HepG2 (cell line): ENCODE measurements around the gene TMCC2. TPM values are rescaled to one million over a fixed set of nuclear protein-coding genes. Genes with fewer than 3 reads are reported as not detected.

Experiments used
- ATAC-seq: fragments of 200-7000 bp; cut with Tn5 transposase; 3 replicates; pipeline ENCODE4 v1.9.1; 2020; ENCODE audit warnings: mild to moderate bottlenecking, moderate library complexity
- BruUV-seq: library from RNA; stranded (reverse); fragments of 400-500 nt; replicated peaks from 2 replicates; lab custom pipeline; 2021; lab: Mats Ljungman, UMichigan
- CTCF ChIA-PET: fragments of 300-600 bp; formaldehyde crosslinking; extraction: SDS; loops from one replicate; lab custom pipeline; 2021; ENCODE audit warnings: low total read pairs, inconsistent platforms, low intra/inter-chr PET ratio; lab: Yijun Ruan, JAX
- POLR2A ChIA-PET: fragments of 350-600 bp; sonication (Branson Sonifier 250); formaldehyde crosslinking; loops from one replicate; lab custom pipeline; 2020; ENCODE audit warnings: antibody characterized with exemption, inconsistent platforms; lab: Yijun Ruan, JAX
- DNase-seq: peaks from one replicate; pipeline ENCODE4 v3.0.0-alpha.2; 2015; ENCODE audit warnings: low spot score
- FAIRE-seq: peaks from 3 replicates; lab custom pipeline; 2011; peaks lifted over from hg19 to GRCh38; lab: Jason Lieb, UNC
- H2AFZ ChIP-seq: one replicate; pipeline ENCODE4 v1.6.1; 2011; ENCODE audit warnings: low read length, inconsistent platforms
- H3K27ac ChIP-seq: fragments of 300-600 bp; 3 replicates; pipeline ENCODE4 v1.8.0; 2011; ENCODE audit warnings: mixed run types, mild to moderate bottlenecking, mixed read lengths, low read length, inconsistent platforms; ENCODE audit not compliant: insufficient read depth; ENCODE audit errors: extremely low read length
- H3K27me3 ChIP-seq, 2 experiments: fragments of 200-600 bp in 1 of 2; 2 replicates in 1 of 2; 3 replicates in 1 of 2; pipeline versions ENCODE4 v1.6.0 to v1.8.0; 2011; ENCODE audit warnings: low read length in 2 of 2, mild to moderate bottlenecking in 2 of 2, moderate library complexity in 2 of 2, inconsistent platforms in 1 of 2; ENCODE audit not compliant: insufficient read depth in 2 of 2, control insufficient read depth in 1 of 2
- H3K36me3 ChIP-seq, 2 experiments: fragments of 200-600 bp in 1 of 2; replicated peaks in 1 of 2; 2 replicates in 1 of 2; 3 replicates in 1 of 2; pipeline versions ENCODE4 v1.5.1 to v1.8.0; 2011; ENCODE audit warnings: low read length in 2 of 2, inconsistent platforms in 1 of 2; ENCODE audit not compliant: insufficient read depth in 2 of 2, control insufficient read depth in 1 of 2
- H3K4me1 ChIP-seq: 2 replicates; pipeline ENCODE4 v1.5.1; 2012; ENCODE audit warnings: low read length, inconsistent platforms; ENCODE audit not compliant: insufficient read depth
- H3K4me2 ChIP-seq: 2 replicates; pipeline ENCODE4 v1.6.0; 2011; ENCODE audit warnings: low read depth, low read length, inconsistent platforms
- H3K4me3 ChIP-seq, 3 experiments: fragments of 200-600 bp in 1 of 3; sonication (generic), shearing (Covaris generic) in 1 of 3; replicated peaks in 1 of 3; 2 replicates each; pipeline ENCODE4 v1.5.1; 2011 to 2016; ENCODE audit warnings: low read length in 3 of 3, inconsistent platforms in 2 of 3, low read depth in 2 of 3, mild to moderate bottlenecking in 2 of 3, control low read depth in 1 of 3, mixed read lengths in 1 of 3; ENCODE audit not compliant: insufficient read depth in 1 of 3
- H3K79me2 ChIP-seq: one replicate; pipeline ENCODE4 v1.6.1; 2011; ENCODE audit warnings: low read length, inconsistent platforms; ENCODE audit not compliant: insufficient read depth
- H3K9ac ChIP-seq: 2 replicates; pipeline ENCODE4 v1.6.0; 2011; ENCODE audit warnings: mild to moderate bottlenecking, low read depth, low read length, inconsistent platforms; ENCODE audit not compliant: insufficient read depth
- H3K9me3 ChIP-seq: 2 replicates; pipeline ENCODE4 v1.5.1; 2012; ENCODE audit warnings: mild to moderate bottlenecking, low read length
- H4K20me1 ChIP-seq: 2 replicates; pipeline ENCODE4 v1.6.0; 2011; ENCODE audit warnings: inconsistent platforms, mild to moderate bottlenecking, low read length, moderate library complexity; ENCODE audit not compliant: insufficient read depth
- HMG20A ChIP-seq: IDR thresholded peaks from 2 replicates; pipeline ENCODE4 v1.6.1; 2016; ENCODE audit warnings: borderline replicate concordance
- HNRNPL ChIP-seq: fragments of 200-400 bp; formaldehyde crosslinking; IDR thresholded peaks from 2 replicates; pipeline ENCODE4 v1.6.1; 2017; ENCODE audit warnings: mild to moderate bottlenecking, low read depth, low read length
- KAT7 ChIP-seq: IDR thresholded peaks from 2 replicates; pipeline ENCODE4 v1.6.1; 2018; ENCODE audit warnings: borderline replicate concordance, missing compliant biosample characterization
- REPIN1 ChIP-seq: sonication (generic); formaldehyde crosslinking; IDR thresholded peaks from 2 replicates; pipeline ENCODE4 v1.8.0; 2022; ENCODE audit warnings: missing genetic modification reagents, low read depth, mild to moderate bottlenecking, borderline replicate concordance
- RFXAP ChIP-seq: sonication (generic); formaldehyde crosslinking; IDR thresholded peaks from 2 replicates; pipeline ENCODE4 v1.4.0; 2020; ENCODE audit warnings: missing genetic modification reagents, borderline replicate concordance
- U2AF1 ChIP-seq: fragments of 200-400 bp; formaldehyde crosslinking; optimal IDR thresholded peaks from 2 replicates; pipeline ENCODE3; 2017; ENCODE audit warnings: mild to moderate bottlenecking, low read depth, low read length
- ZNF513 ChIP-seq: sonication (generic); formaldehyde crosslinking; conservative IDR thresholded peaks from 2 replicates; pipeline ENCODE4 v1.5.0; 2020; ENCODE audit warnings: missing genetic modification reagents
- WGBS: methylation state at CpG from one replicate; pipeline ENCODE4 v1.1.6; 2017; ENCODE audit warnings: low lambda C conversion rate; 5-methylcytosine and 5-hydroxymethylcytosine counted together
- in situ Hi-C: cut with HindIII; loops from 2 replicates; pipeline ENCODE4 v1.10.0; 2017; ENCODE audit warnings: low pct_unique_long_range_greater_than_20kb; ENCODE audit not compliant: extremely low pct_ligation_motif_present
- intact Hi-C: fragments of 100-400 bp; cut with micrococcal nuclease; formaldehyde crosslinking; loops from one replicate; pipeline ENCODE4 v1.10.0; 2022; ENCODE audit not compliant: unreplicated experiment
- polyA plus RNA-seq, 8 experiments: library from polyadenylated mRNA; depleted of rRNA in 3 of 8; stranded (reverse) in 7 of 8; unstranded in 1 of 8; fragments of >200 nt; fragmentation: Illumina TruSeq in 4 of 8; extraction: Trizol in 4 of 8; gene quantifications; 2 replicates each; pipeline versions ENCODE4 v1.2.1 to v1.2.3, GENCODE V29; 2011 to 2016; ENCODE audit warnings: low read depth in 4 of 8, missing spikeins in 1 of 8, mixed read lengths in 1 of 8; ENCODE audit not compliant: insufficient read depth in 1 of 8
- total RNA-seq, 5 experiments: library from RNA; depleted of rRNA; stranded (reverse); fragments of >200 nt; fragmentation: Illumina TruSeq; extraction: Trizol; gene quantifications; 2 replicates each; pipeline ENCODE4 v1.2.3, GENCODE V29; 2016; ENCODE audit warnings: low read depth in 1 of 5

The TMCC2 gene
- total and polyA plus RNA-seq, 2 of the 13 experiments (the other 11 are each of a cell fraction or from before 2014, with no cell fraction given): 0.12 to 0.24 TPM

GRCh38 chr1:205275133-205275532 lies 47.4 kb downstream of the TMCC2 start:
- Histone ChIP-seq H3K4me3 (no peak overlapping the region), H3K9ac (no peak overlapping the region), H3K79me2 (no peaks in the 10 kb centered on the region), H4K20me1 (no peaks in the 10 kb centered on the region), H2AFZ (no peak overlapping the region), H3K27me3 (peaks cover 2 to 28% of the 10 kb centered on the region in 2 experiments; a peak in 4 of 5 replicates), H3K27ac (no peak overlapping the region), H3K36me3 (no peaks in the 10 kb centered on the region), H3K4me2 (no peak overlapping the region), H3K9me3 (no peaks in the 10 kb centered on the region), H3K4me1 (peaks cover 32% of the 10 kb centered on the region)
- intact Hi-C loops (loop anchor here (2.0 kb wide), 1 partner anchor 20 kb away; no protein-coding TSS in a partner anchor), in situ Hi-C loops (no loop called here)
- POLR2A ChIA-PET: interaction anchor here (1.2 to 3.3 kb wide), 4 partner anchors 10 to 49 kb away, joined by 3 to 32 read pairs (median 17); no protein-coding TSS in a partner anchor
- no peak for ATAC-seq
- no peak for DNase-seq
- BruUV-seq: no TSS peak
- 58% methylated on average over 3 of the region's 3 CpGs for WGBS
- FAIRE-seq: no peak
- CTCF ChIA-PET: interaction anchor here (5.5 kb wide), 1 partner anchor 49 kb away, joined by 150 read pairs; the partner anchor contains the start of gene NUAK2
- TF ChIP-seq HNRNPL (0 out of 2 replicates have a peak, but pooled peaks have one; percentile 37), REPIN1 (CRISPR knock-in tag) (no peak)

GRCh38 chr1:205275916-205276688 lies 48.4 kb downstream of the TMCC2 start:
- POLR2A ChIA-PET: interaction anchor here (1.1 to 3.3 kb wide), 4 partner anchors 9 to 45 kb away, joined by 3 to 32 read pairs (median 4); no protein-coding TSS in a partner anchor
- 45% methylated on average over 3 of the region's 9 CpGs for WGBS
- Histone ChIP-seq H3K27me3 (peaks cover 0 to 23% of the 10 kb centered on the region in 2 experiments; a peak in 3 of 5 replicates), H3K27ac (no peak overlapping the region), H4K20me1 (no peaks in the 10 kb centered on the region), H3K4me2 (no peak overlapping the region)
- in situ Hi-C loops: no loop called here
- no peak for ATAC-seq
- intact Hi-C loops: loop anchor here (2.0 kb wide), 1 partner anchor 19 kb away; no protein-coding TSS in a partner anchor
- CTCF ChIA-PET: interaction anchor here (5.5 kb wide), 1 partner anchor 48 kb away, joined by 150 read pairs; the partner anchor contains the start of gene NUAK2
- no peak for TF ChIP-seq KAT7 (CRISPR knock-in tag)
- no peak for TF ChIP-seq HMG20A (CRISPR knock-in tag)
- TF ChIP-seq U2AF1: no peak
- TF ChIP-seq RFXAP (CRISPR knock-in tag): no peak
- TF ChIP-seq ZNF513 (CRISPR knock-in tag): no peak
- no peak for TF ChIP-seq HNRNPL
- TF ChIP-seq, all 625 proteins: peak for 0
- no peaks in the 10 kb centered on the region for H3K9me3 ChIP-seq
- H3K79me2 ChIP-seq: no peaks in the 10 kb centered on the region
- H3K4me3 ChIP-seq: no peak overlapping the region
- no peak overlapping the region for H2AFZ ChIP-seq
- DNase-seq (no peak), FAIRE-seq (no peak)
- H3K9ac ChIP-seq: no peak overlapping the region
- H3K36me3 ChIP-seq: no peaks in the 10 kb centered on the region
- no TSS peak for BruUV-seq
- peaks cover 25% of the 10 kb centered on the region for H3K4me1 ChIP-seq
